ENCODE measurements around the gene PDE4B.

PDE4B gene

DNA sequence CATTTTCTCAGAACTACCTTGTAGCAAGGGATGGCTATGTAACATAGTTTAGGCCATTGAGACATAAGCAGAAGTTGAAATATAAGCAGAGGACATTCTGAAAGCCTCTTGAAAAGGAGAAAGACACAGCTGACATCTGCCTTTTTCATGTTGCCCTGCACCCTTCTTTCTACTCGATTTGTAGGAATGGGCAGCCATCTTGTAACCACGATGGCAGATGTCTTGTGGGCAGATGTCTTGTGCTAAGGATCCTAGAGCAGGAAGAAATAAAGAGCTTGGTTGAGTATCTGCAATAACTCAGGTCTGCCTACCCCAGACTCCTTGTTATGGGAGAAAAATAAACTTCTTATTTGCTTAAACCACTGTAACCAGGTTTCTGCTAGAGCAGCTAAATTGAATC lies 351.0 kb downstream of the PDE4B start:
- DNase-seq, result no peak

- no peak for DNase-seq
Observed at GRCh38 chr1:66147226-66147835, 354.6 kb downstream of the PDE4B start.

DNA sequence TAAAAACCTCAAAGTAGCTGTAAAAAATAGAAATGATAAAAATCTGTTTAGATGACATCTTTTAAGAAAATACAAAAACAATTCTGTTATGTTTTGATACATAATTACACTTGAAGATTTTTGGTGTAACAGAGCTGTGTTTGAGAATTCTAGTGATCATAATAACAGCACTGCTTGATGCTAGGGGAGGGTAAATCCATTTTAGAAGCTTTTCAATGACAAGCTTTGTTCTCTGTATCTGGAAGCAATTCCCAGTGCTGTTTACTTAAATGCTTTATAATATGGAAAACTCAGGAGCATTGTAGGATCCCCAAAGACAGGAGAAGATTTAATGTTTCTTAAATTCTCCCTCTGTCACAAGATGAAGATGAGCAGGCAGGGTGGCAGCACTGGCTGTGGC lies 359.3 kb downstream of the PDE4B start:
- no peak for DNase-seq

DNA sequence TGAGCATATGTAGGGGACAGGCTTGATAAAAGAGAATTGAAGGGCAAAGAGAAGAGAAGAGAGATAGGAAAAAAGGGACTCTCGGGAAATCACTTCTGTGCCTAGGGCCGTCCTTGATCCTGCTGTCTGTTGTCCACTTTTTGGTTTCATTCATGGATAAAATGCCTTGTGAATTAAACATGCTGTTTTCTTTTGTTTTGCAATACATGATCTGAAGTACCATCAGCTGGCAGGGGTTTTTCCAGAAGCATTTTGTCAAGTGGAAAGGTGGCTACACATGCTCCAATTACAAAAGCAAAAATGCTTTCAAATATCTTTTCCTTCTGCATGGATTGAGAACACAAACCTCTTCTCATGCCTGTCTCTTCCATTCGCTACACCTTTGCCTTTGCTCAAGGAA lies 361.7 kb downstream of the PDE4B start:
- no peak for DNase-seq

DNA sequence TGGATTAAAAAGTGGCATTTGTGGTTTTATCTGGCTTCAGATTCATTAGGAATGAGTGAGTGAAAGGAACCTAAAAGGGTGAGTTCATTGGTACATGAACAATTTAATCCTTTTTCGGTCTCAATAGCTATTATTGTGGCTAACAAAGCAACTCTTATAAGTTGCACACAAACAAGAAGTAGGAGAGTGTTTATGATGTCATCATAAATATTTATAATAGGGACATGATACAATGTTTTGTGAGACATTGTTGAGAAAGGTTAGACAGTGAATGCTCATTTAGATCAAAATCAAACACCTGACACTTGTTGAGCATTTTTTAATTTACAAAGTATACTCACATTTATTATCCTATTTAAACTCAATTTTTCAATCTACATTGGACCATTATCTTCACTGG lies 363.4 kb downstream of the PDE4B start:
- no peak for DNase-seq

GRCh38 chr1:66159800-66160199 lies 367.1 kb downstream of the PDE4B start:
- DNase-seq, result no peak

DNA sequence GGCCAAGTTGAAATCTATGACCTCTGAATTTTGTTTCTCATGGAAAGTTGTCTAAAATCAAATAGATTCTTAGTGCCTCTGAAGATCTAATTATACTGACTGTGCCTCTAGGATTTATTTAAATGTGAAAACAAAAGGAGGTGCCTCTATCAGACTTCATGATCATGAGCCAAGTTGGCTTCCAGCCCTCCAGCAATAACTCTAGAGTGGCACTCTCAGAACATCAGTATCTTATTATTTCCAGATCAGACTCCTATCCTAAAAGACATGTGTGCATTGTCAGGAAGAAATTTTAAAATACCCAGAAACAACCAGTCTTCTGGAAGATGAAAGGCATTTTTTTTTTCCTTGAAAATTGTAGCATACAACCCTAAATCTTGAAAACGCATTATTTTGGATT lies 368.0 kb downstream of the PDE4B start:
- DNase-seq, result no peak

- no peak for DNase-seq
Observed at GRCh38 chr1:66166753-66167152, 374.1 kb downstream of the PDE4B start.

DNA sequence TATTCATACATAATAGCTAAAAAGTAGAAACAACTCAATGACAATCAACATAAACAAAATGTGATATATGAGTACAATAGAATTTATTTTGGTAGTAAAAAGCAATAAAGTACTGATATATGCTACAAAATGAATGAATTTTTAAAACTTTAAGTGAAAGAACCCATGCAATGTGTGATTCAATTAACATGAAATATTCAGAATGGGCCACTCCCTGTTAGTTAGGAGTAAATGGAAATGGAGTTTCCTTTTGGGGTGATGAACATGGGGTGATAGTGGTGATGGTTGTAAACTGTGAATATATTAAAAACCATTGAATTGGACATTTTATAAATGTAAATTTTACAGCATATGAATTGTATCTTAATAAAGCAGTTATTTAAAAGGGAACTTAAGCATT lies 374.6 kb downstream of the PDE4B start:
- no peak for DNase-seq

DNA sequence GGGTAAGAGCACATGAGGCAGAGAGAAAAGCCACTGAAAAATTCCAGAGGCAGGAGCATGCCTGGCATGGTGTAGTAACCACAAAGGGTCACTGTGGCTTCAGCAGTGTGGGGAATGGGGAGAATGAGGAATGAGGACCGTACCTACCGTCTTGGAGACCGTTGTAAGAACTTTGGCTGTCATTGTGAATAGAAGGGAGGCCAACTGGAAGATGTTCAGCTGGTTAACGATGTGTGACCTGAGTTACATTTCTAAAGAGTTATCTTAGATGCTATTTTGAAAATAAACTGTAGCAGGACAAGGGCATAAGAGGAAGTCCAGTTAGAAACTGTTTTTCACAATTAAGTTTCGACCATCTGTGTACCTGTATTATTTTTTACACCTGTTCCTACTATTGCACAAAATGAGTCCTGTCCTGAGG lies 375.8 kb downstream of the PDE4B start:
- no peak for DNase-seq

GRCh38 chr1:66168948-66169671 lies 376.4 kb downstream of the PDE4B start:
- peak; percentile 11 for DNase-seq

GRCh38 chr1:66172272-66172671 lies 379.6 kb downstream of the PDE4B start:
- DNase-seq, result no peak

- DNase-seq, result no peak
Observed at GRCh38 chr1:66175098-66175497, 382.4 kb downstream of the PDE4B start.

DNA sequence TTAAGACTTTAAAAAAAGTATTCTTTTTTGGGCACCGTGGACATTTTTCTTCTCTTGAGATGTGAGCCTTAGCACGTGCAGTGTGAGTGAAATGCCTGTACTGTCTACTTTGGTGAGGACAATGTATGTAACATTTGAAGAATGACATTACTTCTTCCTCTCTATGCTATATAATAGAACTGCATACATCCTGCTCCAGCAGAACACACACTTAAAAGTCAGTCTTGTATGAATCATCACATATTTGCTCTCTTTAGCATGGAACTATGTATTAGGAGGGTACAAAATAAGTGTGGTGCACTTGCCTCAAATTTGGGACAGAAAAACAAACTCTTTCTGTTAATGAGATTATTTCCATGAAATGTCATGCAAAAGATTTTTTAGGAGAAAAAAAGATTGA lies 382.9 kb downstream of the PDE4B start:
- no peak for DNase-seq

- no peak for DNase-seq
Observed at GRCh38 chr1:66176012-66176715, 383.5 kb downstream of the PDE4B start.

DNA sequence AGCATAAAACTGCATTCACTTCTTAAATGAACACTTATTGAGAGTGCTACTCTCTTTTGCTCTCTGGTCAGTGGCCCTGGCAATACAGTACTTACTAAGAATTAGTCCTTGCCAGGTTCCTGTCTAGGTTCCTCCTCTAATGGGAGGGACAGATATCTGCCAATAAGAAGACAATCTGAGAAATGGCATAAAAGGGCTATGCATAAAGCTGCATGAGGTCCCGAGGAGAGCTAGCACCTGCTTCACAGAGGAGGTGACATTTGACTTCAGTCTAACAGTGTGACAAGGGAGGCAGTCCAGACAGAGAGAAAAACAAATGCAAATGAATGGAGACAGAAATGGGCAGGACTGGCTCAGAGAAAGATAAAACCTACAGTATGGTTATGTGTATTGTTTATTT lies 384.1 kb downstream of the PDE4B start:
- DNase-seq, result no peak

DNA sequence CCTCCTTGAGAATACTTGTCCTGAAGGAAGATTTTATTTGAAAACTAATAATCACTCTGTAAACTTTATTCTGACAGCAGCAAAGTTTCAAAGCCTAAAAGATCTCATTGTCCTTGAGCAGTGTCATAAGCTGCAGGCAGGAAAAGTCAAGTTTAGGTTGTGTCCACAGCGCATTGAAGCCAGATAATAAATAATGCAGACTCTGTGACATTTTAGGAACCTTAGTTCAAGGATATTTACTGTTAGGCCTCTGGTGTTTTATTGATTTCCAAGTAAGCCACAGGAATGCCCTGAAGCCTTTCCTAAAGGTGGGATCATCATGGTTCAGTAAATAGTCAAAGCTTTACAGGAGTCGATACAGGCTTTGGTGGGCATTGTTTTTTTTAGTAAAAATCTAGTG lies 384.8 kb downstream of the PDE4B start:
- no peak for DNase-seq

GRCh38 chr1:66182026-66182425 lies 389.3 kb downstream of the PDE4B start:
- DNase-seq, result peak; percentile 27

GRCh38 chr1:66182551-66183178 lies 390.0 kb downstream of the PDE4B start:
- DNase-seq, result peak; percentile 58

DNA sequence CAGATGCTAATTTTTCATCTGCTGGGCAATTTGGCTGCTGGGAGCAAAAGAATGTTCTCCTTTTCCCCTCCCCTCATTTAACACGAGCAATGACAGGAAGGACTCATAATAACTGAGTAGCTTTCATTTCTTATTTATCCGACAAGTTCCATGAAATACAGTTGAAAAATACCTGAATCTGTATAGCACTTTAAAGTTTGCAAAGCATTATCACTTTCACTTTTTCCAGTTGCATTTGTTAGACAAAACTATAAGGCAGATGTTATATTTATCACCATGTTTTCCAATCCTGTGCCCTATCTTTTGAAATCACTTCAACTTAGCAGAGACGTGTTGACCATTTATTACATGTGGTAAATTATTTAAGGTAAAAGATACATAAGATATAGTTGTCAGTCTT lies 390.7 kb downstream of the PDE4B start:
- DNase-seq, result no peak

DNA sequence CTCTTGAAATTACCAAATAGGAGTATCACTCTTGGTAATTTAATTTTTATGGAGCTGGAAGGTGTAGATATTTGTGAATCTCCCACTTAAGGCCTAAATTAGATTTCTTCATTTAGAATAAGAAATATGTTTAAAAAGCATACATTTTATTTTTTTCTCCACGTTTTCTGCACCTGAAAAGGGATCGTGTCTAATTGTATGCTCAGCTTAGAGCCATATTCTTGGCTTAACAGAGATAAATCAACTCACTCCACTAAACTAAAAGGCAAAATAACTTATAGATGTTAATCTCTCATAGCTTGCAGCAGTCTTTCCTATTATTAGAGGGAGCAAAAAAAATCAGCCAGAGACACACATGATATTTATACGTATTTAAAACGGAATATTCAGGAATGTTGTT lies 404.4 kb downstream of the PDE4B start:
- DNase-seq, result no peak

DNA sequence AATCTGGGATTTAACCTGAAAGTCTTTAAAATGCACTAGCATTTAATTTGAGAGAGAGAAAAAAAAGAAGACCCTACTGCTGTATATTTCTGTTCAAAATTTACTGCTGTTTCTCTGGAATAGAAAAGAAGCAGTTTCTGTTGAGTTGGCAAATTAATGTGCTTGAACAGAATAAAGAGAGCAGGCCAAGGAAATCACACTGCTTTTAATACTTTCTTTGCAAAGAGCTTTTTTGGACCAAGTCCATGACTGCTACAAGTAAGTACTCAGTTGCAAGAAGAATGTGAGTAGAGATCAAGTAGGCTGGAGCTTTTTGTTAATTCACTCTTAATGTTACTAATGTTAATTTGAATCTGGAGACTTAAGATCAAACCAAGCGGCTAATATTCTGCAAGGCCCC lies 405.1 kb downstream of the PDE4B start:
- DNase-seq, result no peak

GRCh38 chr1:66206563-66207144 lies 414.0 kb downstream of the PDE4B start:
- no peak for DNase-seq
